HL-60 (cell line): ENCODE data around the gene MICB.
A peak's percentile ranks its signal among the peaks of the same experiment; 100 is the strongest.

ENCODE experiments used
- DNase-seq, 2 experiments: peaks; one replicate each; pipeline ENCODE4 v3.0.0-alpha.2; 2010 to 2020; ENCODE audit warnings: low read depth in 1 of 2, low spot score in 1 of 2
- H3K27ac ChIP-seq: fragments of 250-450 bp; sonication (Bioruptor Pico); replicated peaks from 2 replicates; pipeline ENCODE4 v1.5.1; 2020; ENCODE audit warnings: mild to moderate bottlenecking, moderate library complexity
- H3K27me3 ChIP-seq: fragments of 250-450 bp; sonication (Bioruptor Pico); 2 replicates; pipeline ENCODE4 v1.5.1; 2021; ENCODE audit warnings: mild to moderate bottlenecking, moderate library complexity; ENCODE audit not compliant: insufficient read depth, poor library complexity, severe bottlenecking
- H3K4me3 ChIP-seq: replicated peaks from 2 replicates; pipeline ENCODE4 v1.5.1; 2011; ENCODE audit warnings: mild to moderate bottlenecking, control low read depth, low read length; ENCODE audit not compliant: insufficient read depth
- GABPA ChIP-seq: IDR thresholded peaks from 2 replicates; pipeline ENCODE4 v1.6.1; 2012; ENCODE audit warnings: low read depth
- POLR2AphosphoS5 ChIP-seq: IDR thresholded peaks from 2 replicates; pipeline ENCODE4 v1.6.1; 2012; ENCODE audit warnings: low read depth
- SPI1 ChIP-seq: IDR thresholded peaks from 2 replicates; pipeline ENCODE4 v1.6.1; 2012; ENCODE audit warnings: low read depth, mild to moderate bottlenecking, borderline replicate concordance
- TF ChIP-seq, protein P1 (sequence below): IDR thresholded peaks from one replicate; pipeline ENCODE4 v1.5.1; 2011; ENCODE audit warnings: low read length, control low read depth, inconsistent platforms; ENCODE audit not compliant: insufficient read depth
- TF ChIP-seq, protein P2 (sequence below): IDR thresholded peaks from 2 replicates; pipeline ENCODE4 v1.6.1; 2012; ENCODE audit warnings: low read depth; ENCODE audit not compliant: insufficient replicate concordance

Gene MICB

DNA sequence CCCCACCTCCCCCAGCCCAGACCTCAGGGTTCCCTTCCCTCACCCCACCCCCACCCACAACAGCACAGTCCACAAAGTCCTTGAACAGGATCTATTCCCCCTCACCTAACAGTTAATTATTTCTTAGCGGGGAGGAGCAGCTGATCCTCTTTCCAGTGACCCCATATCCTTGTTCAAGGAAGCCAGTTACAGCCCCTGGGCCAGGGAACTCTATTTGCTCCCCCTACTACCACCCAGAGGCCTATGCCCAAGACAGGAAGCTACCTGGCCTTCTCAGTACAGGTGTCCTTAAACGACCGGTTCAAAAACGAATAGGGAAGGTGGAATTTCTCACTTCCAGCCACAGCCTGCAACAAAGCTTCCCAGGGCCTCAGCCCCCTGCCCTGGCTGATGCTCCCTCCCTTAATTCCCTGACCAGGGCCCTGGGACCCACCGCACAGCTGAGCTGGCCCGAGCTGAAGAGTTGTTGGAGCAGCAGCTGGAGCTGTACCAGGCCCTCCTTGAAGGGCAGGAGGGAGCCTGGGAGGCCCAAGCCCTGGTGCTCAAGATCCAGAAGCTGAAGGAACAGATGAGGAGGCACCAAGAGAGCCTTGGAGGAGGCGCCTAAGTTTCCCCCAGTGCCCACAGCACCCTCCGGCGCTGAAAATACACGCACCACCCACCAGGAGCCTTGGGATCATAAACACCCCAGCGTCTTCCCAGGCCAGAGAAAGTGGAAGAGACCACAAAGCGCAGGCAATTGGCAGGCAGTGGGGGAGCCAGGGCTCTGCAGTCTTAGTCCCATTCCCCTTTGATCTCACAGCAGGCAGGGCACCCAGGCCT, 31.6 kb downstream of the MICB start:
- H3K4me3 ChIP-seq: no peak overlapping the region
- H3K27me3 ChIP-seq: no peaks in the 10 kb centered on the region
- DNase-seq: no peak
- TF ChIP-seq POLR2AphosphoS5 (peak; percentile 77; the same call in 1 of the 2 replicates), GABPA (no peak)
- no peak overlapping the region for H3K27ac ChIP-seq

DNA sequence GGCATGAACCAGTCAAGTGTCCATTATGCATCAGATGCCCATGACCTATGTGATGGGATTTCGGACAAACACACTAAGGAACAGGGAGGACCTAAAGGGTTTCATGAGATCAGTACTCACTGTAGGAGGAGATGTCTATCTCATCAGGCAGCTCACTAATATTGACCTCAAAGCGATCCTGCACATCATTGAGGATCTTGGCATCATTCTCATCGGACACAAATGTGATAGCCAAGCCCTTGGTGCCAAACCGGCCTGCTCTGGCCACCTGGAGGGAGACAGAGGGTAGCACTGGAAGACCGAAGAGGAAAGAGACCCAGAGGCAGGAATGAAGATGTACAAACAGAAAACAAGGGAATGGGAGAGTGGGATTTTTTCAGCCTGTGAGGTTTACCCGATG, 32.7 kb downstream of the MICB start:
- Histone ChIP-seq H3K27me3 (no peaks in the 10 kb centered on the region), H3K4me3 (no peak overlapping the region), H3K27ac (no peak overlapping the region)
- TF ChIP-seq SPI1 (no peak), POLR2AphosphoS5 (0 out of 2 replicates have a peak, but pooled peaks have one; percentile 15)
- no peak for DNase-seq

DNA sequence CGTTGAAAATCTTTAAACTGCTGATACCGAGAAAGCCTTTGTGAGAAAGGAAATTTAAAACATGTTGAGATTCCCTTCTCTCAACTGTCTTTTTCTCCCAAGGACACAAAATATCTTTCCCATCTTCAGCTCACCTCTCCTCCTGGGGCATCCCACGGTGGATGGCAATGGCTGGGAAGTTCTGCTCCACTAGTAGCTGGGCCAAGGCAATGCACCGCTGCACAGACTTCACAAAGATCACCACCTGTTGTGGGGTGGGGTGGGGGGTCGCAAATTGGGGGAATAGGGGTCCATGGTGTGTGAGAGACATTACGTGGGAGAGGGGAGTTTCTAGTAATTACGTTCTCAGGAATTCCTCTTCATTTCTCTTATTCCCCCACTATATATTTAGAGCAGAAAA, 33.2 kb downstream of the MICB start:
- H3K27ac ChIP-seq: no peak overlapping the region
- TF ChIP-seq POLR2AphosphoS5 (peak; percentile 18; the same call in 1 of the 2 replicates), SPI1 (no peak)
- no peak overlapping the region for H3K4me3 ChIP-seq
- no peak for DNase-seq
- no peaks in the 10 kb centered on the region for H3K27me3 ChIP-seq

DNA sequence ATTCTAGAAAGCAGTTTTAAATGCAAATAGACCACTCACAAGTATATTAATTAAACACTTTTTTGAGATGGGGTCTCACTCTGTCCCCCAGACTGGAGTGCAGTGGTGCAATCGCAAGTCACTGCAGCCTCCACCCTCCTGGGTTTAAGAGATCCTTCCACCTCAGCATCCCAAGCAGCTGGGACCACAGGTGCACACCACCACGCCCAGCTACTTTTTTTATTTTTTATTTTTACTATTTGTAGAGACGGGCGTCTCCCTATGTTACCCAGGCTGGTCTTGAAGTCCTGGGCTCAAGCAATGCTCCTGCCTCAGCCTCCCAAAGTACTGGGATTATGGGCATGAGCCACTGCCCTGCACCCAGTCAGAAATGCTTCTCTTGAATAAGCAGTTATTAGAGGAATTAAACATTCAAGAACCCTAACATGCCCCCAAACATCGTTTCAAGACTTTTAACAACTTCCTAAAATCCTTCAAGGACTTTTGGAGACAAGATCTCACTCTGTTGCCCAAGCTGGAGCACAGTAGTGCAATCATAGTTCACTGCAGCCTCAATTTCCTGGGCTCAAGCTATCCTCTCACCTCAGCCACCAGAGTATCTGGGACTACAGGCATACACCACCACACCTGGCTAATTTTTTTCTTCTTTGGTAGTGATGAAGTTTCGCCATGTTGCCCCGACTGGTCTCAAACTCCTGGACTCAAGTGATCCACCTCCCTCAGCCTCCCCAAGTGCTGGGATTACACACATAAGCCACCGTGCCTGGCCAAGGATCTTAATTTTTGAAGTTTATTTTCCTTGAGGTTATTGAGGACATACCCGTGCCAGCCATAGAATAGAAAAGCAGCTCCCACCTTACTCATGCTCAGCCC, 34.1 kb downstream of the MICB start:
- no peak overlapping the region for H3K4me3 ChIP-seq
- no peak overlapping the region for H3K27ac ChIP-seq
- TF ChIP-seq, protein P1, sequence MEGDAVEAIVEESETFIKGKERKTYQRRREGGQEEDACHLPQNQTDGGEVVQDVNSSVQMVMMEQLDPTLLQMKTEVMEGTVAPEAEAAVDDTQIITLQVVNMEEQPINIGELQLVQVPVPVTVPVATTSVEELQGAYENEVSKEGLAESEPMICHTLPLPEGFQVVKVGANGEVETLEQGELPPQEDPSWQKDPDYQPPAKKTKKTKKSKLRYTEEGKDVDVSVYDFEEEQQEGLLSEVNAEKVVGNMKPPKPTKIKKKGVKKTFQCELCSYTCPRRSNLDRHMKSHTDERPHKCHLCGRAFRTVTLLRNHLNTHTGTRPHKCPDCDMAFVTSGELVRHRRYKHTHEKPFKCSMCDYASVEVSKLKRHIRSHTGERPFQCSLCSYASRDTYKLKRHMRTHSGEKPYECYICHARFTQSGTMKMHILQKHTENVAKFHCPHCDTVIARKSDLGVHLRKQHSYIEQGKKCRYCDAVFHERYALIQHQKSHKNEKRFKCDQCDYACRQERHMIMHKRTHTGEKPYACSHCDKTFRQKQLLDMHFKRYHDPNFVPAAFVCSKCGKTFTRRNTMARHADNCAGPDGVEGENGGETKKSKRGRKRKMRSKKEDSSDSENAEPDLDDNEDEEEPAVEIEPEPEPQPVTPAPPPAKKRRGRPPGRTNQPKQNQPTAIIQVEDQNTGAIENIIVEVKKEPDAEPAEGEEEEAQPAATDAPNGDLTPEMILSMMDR: no peak
- TF ChIP-seq POLR2AphosphoS5: peak; percentile 29; the same call in 1 of the 2 replicates
- H3K27me3 ChIP-seq: no peaks in the 10 kb centered on the region
- DNase-seq: no peak

DNA sequence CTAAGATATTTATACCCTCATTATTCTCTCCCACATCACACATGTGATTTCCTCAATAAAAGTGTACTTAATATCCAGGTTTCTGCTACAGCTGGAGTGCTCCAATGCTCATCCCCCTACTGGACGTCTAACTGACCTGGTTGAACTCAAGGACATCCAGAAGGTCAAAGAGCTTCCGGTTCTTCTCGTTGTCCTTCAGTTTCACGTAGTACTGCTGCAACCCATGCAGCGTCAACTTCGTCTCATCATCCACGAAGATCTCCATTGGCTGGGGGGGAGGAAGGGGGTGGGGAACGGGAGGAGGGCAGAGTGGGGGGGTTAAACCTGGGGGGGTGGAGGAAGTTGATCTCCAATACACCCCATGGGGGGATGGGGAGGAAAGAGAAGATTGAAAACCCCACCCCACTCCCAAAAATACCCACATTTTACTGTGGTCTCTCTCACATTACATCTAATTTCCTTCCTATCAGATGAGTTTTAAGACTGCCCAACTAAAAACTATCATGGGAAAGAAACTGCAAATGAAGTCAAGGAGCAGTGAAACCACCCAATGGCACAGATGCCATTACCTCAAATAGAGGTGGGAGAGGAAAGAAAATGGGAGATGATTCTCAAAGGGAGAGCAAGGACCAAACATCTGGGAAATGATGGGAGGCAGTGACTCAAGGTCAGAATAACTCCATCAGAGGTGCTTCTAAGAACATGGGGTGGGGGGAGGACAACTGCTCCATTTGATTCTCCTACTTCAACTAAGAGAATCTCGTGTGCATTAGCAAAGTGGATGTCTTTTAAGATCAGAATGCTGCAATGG, 34.9 kb downstream of the MICB start:
- H3K27ac ChIP-seq: no peak overlapping the region

DNA sequence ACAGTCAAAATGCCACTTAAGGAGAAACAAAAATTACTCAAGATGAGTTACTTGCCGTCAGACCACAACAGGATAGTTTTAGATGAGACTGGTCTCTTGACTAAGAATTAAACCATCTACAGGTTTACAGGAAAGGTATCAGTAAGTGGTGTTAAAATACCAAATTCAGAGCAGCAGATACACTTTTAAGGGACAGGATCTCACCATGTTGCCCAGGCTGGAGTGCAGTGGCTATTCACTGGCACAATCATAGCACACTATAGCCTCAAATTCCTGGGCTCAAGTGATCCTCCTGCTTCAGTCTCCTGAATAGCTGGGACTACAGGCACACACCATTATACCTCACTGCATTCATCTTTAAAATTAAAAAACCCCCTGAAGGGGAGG, 35.5 kb downstream of the MICB start:
- no peak overlapping the region for H3K27ac ChIP-seq
- H3K4me3 ChIP-seq: no peak overlapping the region
- no peak for DNase-seq
- TF ChIP-seq, protein P2, sequence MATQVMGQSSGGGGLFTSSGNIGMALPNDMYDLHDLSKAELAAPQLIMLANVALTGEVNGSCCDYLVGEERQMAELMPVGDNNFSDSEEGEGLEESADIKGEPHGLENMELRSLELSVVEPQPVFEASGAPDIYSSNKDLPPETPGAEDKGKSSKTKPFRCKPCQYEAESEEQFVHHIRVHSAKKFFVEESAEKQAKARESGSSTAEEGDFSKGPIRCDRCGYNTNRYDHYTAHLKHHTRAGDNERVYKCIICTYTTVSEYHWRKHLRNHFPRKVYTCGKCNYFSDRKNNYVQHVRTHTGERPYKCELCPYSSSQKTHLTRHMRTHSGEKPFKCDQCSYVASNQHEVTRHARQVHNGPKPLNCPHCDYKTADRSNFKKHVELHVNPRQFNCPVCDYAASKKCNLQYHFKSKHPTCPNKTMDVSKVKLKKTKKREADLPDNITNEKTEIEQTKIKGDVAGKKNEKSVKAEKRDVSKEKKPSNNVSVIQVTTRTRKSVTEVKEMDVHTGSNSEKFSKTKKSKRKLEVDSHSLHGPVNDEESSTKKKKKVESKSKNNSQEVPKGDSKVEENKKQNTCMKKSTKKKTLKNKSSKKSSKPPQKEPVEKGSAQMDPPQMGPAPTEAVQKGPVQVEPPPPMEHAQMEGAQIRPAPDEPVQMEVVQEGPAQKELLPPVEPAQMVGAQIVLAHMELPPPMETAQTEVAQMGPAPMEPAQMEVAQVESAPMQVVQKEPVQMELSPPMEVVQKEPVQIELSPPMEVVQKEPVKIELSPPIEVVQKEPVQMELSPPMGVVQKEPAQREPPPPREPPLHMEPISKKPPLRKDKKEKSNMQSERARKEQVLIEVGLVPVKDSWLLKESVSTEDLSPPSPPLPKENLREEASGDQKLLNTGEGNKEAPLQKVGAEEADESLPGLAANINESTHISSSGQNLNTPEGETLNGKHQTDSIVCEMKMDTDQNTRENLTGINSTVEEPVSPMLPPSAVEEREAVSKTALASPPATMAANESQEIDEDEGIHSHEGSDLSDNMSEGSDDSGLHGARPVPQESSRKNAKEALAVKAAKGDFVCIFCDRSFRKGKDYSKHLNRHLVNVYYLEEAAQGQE: no peak
- TF ChIP-seq SPI1 (no peak), POLR2AphosphoS5 (no peak), GABPA (no peak)
- TF ChIP-seq, protein P1: no peak
- no peaks in the 10 kb centered on the region for H3K27me3 ChIP-seq

More for the DNA sequence above, 34.9 kb downstream of the MICB start:
- TF ChIP-seq SPI1 (no peak), POLR2AphosphoS5 (0 out of 2 replicates have a peak, but pooled peaks have one; percentile 6)
- H3K4me3 ChIP-seq: no peak overlapping the region
- no peaks in the 10 kb centered on the region for H3K27me3 ChIP-seq
- DNase-seq: no peak
